ENCODE results near the gene ZNF44. TPM values are rescaled to one million over a fixed set of nuclear protein-coding genes. Genes with fewer than 3 reads are reported as not detected.

Gene ZNF44
- total RNA-seq, 1 donor from 2014 or later, result 7.0 TPM

DNA sequence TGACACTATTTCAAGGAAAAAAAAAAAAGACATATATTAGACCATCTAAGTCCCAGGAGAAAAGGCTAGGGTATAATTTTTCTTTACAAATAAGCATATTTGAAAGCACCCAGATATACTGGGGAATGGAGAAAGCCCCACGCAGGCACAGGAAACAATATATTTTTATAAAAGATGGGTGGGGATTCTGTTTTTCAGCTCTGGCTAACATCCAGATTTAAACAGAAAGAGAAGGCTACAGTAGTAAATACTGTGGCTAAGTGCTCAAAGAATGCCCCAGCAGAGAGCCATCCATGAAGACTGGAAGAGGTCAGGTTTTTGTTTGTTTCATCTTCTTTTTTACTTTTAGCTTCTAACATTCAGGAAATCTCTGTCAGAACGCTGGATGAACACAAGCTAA lies 16.0 kb downstream of the ZNF44 start:
- peaks cover 21% of the 10 kb centered on the region for H3K9me3 Mint-ChIP-seq (ENCODE audit: unreplicated experiment)
- no peak for DNase-seq (ENCODE audit: low spot score)
- H3K36me3 Mint-ChIP-seq (ENCODE audit: low read depth, unreplicated experiment), result peaks cover 50% of the 10 kb centered on the region
- TF ChIP-seq, protein P1, sequence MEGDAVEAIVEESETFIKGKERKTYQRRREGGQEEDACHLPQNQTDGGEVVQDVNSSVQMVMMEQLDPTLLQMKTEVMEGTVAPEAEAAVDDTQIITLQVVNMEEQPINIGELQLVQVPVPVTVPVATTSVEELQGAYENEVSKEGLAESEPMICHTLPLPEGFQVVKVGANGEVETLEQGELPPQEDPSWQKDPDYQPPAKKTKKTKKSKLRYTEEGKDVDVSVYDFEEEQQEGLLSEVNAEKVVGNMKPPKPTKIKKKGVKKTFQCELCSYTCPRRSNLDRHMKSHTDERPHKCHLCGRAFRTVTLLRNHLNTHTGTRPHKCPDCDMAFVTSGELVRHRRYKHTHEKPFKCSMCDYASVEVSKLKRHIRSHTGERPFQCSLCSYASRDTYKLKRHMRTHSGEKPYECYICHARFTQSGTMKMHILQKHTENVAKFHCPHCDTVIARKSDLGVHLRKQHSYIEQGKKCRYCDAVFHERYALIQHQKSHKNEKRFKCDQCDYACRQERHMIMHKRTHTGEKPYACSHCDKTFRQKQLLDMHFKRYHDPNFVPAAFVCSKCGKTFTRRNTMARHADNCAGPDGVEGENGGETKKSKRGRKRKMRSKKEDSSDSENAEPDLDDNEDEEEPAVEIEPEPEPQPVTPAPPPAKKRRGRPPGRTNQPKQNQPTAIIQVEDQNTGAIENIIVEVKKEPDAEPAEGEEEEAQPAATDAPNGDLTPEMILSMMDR (IDR thresholded peaks at IDR 0.05; ENCODE audit: unreplicated experiment), result no peak
- no peak overlapping the region for H3K4me3 Mint-ChIP-seq (ENCODE audit: unreplicated experiment)
- no peaks in the 10 kb centered on the region for H3K27me3 Mint-ChIP-seq (ENCODE audit: unreplicated experiment)
- H3K4me1 Mint-ChIP-seq (ENCODE audit: unreplicated experiment), result no peaks in the 10 kb centered on the region
- no peak overlapping the region for H3K27ac Mint-ChIP-seq (ENCODE audit: unreplicated experiment)

DNA sequence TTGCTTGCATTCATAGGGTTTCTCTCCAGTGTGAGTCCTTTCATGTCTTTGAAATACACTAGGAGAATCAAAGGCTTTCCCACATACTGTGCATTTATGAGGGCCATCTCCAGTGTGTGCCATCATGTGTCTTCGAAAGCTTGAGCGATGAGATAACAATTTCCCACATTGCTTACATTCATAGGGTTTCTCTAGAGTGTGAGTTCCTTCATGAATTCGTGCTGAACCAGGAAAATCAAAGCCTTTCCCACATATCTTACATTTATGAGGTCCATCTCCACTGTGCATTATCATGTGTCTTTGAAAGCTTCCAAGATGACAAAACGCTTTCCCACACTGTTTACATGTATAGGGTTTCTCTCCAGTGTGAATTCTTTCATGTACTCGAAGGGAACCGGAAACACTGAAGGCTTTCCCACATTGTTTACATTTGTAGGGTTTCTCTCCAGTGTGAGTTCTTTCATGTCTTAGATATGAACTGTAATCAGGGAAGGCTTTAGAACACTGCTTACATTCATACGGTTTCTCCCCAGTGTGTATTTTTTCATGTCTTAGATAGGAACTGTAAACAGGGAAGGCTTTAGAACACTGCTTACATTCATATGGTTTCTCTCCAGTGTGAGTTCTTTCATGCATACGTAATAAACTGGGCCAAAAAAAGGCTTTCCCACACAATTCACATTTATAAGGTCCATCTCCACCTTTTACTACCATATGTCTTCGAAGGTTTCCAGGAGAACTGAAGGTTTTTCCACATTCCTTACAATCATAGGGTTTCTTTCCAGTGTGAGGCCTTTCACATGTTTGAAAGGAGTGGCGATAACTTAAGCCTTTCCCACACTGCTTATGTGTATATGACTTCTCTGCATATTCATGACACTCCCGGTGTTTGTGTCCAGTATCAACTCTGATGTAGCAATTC lies 21.4 kb downstream of the ZNF44 start:
- peaks cover 72% of the 10 kb centered on the region for H3K36me3 Mint-ChIP-seq (ENCODE audit: low read depth, unreplicated experiment)
- no peaks in the 10 kb centered on the region for H3K4me1 Mint-ChIP-seq (ENCODE audit: unreplicated experiment)
- TF ChIP-seq, protein P1 (IDR thresholded peaks at IDR 0.05; ENCODE audit: unreplicated experiment), result no peak
- H3K27ac Mint-ChIP-seq (ENCODE audit: unreplicated experiment), result no peak overlapping the region
- peak overlapping the region; percentile 82 for H3K4me3 Mint-ChIP-seq (ENCODE audit: unreplicated experiment)
- peaks cover 49% of the 10 kb centered on the region for H3K9me3 Mint-ChIP-seq (ENCODE audit: unreplicated experiment)
- no peak for DNase-seq (ENCODE audit: low spot score)
- H3K27me3 Mint-ChIP-seq (ENCODE audit: unreplicated experiment), result no peaks in the 10 kb centered on the region

DNA sequence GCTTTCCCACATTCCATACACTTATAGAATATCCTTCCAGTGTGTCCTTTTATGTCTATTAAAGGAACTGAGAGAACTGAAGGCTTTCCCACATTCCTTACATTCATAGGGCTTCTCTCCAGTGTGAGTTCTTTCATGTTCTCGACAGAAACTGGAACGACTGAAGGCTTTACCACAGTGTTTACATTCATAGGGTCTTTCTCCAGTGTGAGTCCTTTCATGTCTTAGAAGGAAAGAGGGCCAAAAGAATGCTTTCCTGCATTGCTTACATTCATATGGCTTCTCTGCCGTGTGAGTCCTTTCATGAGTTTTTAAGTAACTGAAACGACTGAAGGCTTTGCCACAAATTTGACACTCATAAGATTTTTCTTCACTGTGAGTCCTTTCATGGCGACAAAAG lies 22.3 kb downstream of the ZNF44 start:
- TF ChIP-seq, protein P1 (IDR thresholded peaks at IDR 0.05; ENCODE audit: unreplicated experiment), result no peak
- peak overlapping the region; percentile 82 for H3K4me3 Mint-ChIP-seq (ENCODE audit: unreplicated experiment)
- H3K27me3 Mint-ChIP-seq (ENCODE audit: unreplicated experiment), result no peaks in the 10 kb centered on the region
- no peaks in the 10 kb centered on the region for H3K4me1 Mint-ChIP-seq (ENCODE audit: unreplicated experiment)
- H3K36me3 Mint-ChIP-seq (ENCODE audit: low read depth, unreplicated experiment), result peaks cover 66% of the 10 kb centered on the region
- H3K9me3 Mint-ChIP-seq (ENCODE audit: unreplicated experiment), result peaks cover 47% of the 10 kb centered on the region
- no peak overlapping the region for H3K27ac Mint-ChIP-seq (ENCODE audit: unreplicated experiment)
- no peak for DNase-seq (ENCODE audit: low spot score)

DNA sequence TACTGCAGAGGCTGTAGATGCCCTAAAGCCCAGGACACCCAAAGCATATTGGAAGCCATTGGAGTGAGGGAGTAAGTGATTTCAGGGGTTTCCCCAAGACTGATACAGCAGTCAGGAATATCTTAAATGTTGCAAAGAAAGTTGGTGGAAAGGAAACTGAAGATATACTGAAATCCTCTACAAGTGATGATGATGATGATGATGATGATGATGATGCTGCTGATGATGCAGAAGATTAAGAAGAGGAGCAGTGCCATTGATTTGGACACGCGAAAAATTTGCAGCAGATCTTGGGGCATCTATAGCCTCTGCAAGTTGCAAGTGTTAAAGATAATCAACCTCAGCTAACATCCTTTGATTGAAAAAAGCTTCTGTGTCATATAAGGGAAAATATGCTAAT lies 23.8 kb downstream of the ZNF44 start:
- no peak overlapping the region for H3K27ac Mint-ChIP-seq (ENCODE audit: unreplicated experiment)
- no peak for DNase-seq (ENCODE audit: low spot score)
- peak overlapping the region; percentile 33 for H3K4me3 Mint-ChIP-seq (ENCODE audit: unreplicated experiment)
- H3K9me3 Mint-ChIP-seq (ENCODE audit: unreplicated experiment), result peaks cover 38% of the 10 kb centered on the region
- no peaks in the 10 kb centered on the region for H3K4me1 Mint-ChIP-seq (ENCODE audit: unreplicated experiment)
- no peaks in the 10 kb centered on the region for H3K27me3 Mint-ChIP-seq (ENCODE audit: unreplicated experiment)
- H3K36me3 Mint-ChIP-seq (ENCODE audit: low read depth, unreplicated experiment), result peaks cover 55% of the 10 kb centered on the region
- TF ChIP-seq, protein P1 (IDR thresholded peaks at IDR 0.05; ENCODE audit: unreplicated experiment), result no peak
